HG02678 (cell line): ENCODE data around the gene LPIN2.
"Not testable (repeated sequence)": the region's sequence is repeated elsewhere in the genome, so short reads cannot be mapped to it uniquely, and the experiment has no call there.

Source experiments
- ATAC-seq: cut with Tn5 transposase; IDR thresholded peaks from one replicate; pipeline ENCODE4 v1.9.1; 2021; ENCODE audit warnings: mild to moderate bottlenecking, moderate library complexity; ENCODE audit not compliant: unreplicated experiment

The LPIN2 gene

GRCh38 chr18:3046216-3046808 is 33.4 kb upstream of the LPIN2 start:
- peak; percentile 50 for ATAC-seq

GRCh38 chr18:3044931-3045698 is 32.2 kb upstream of the LPIN2 start:
- no peak for ATAC-seq

- no peak for ATAC-seq
Observed at GRCh38 chr18:3042379-3042778, 29.4 kb upstream of the LPIN2 start.

- ATAC-seq, result no peak
Observed at GRCh38 chr18:3041843-3042242, 28.9 kb upstream of the LPIN2 start.

GRCh38 chr18:3040881-3041280 is 27.9 kb upstream of the LPIN2 start:
- ATAC-seq, result no peak

- no peak for ATAC-seq
Observed at GRCh38 chr18:3040173-3040572, 27.2 kb upstream of the LPIN2 start.

- peak; percentile 97 for ATAC-seq
Observed at GRCh38 chr18:3037423-3037915, 24.5 kb upstream of the LPIN2 start.

- no peak for ATAC-seq
Observed at GRCh38 chr18:3036108-3036507, 23.2 kb upstream of the LPIN2 start.

GRCh38 chr18:3035635-3036034 is 22.7 kb upstream of the LPIN2 start:
- ATAC-seq, result no peak

GRCh38 chr18:3032721-3033120 is 19.8 kb upstream of the LPIN2 start:
- no peak for ATAC-seq

GRCh38 chr18:3029215-3029952 is 16.4 kb upstream of the LPIN2 start:
- no peak for ATAC-seq

GRCh38 chr18:3028115-3028514 is 15.2 kb upstream of the LPIN2 start:
- ATAC-seq, result not testable (repeated sequence)

- no peak for ATAC-seq
Observed at GRCh38 chr18:3027370-3027891, 14.5 kb upstream of the LPIN2 start.

- no peak for ATAC-seq
Observed at GRCh38 chr18:3025544-3025943, 12.6 kb upstream of the LPIN2 start.

- ATAC-seq, result not testable (repeated sequence)
Observed at GRCh38 chr18:3023603-3024002, 10.7 kb upstream of the LPIN2 start.

- no peak for ATAC-seq
Observed at GRCh38 chr18:3016585-3017297, 3.8 kb upstream of the LPIN2 start.

GRCh38 chr18:3015851-3016250 is 2.9 kb upstream of the LPIN2 start:
- no peak for ATAC-seq

GRCh38 chr18:3015204-3015592 is 2.3 kb upstream of the LPIN2 start:
- no peak for ATAC-seq

GRCh38 chr18:3014503-3015203 is 1.7 kb upstream of the LPIN2 start:
- ATAC-seq, result no peak
